Aorta (tissue), 5 donors: ENCODE data around the gene ATP1A4. TPM values are rescaled to one million over a fixed set of nuclear protein-coding genes. Genes with fewer than 3 reads are reported as not detected.

Experiments used
- ATAC-seq: fragments of 200-7000 bp; cut with Tn5 transposase; one replicate; pipeline ENCODE4 v1.9.1; 2022; ENCODE audit warnings: moderate library complexity; ENCODE audit not compliant: low FRiP score
- DNase-seq, 2 donors: peaks; one replicate each; pipeline ENCODE4 v3.0.0-alpha.2; 2020
- H3K27ac ChIP-seq, 2 donors: one replicate each; pipeline ENCODE4 v1.5.1; 2013; ENCODE audit warnings: low read length in 2 of 2, mild to moderate bottlenecking in 2 of 2, moderate library complexity in 2 of 2, control low read depth in 1 of 2, inconsistent platforms in 1 of 2, low read depth in 1 of 2
- H3K27me3 ChIP-seq, 2 donors: one replicate each; pipeline ENCODE4 v1.6.1; 2013; ENCODE audit warnings: control low read depth in 1 of 2, low read length in 1 of 2, mild to moderate bottlenecking in 1 of 2, moderate library complexity in 1 of 2; ENCODE audit not compliant: insufficient read depth in 2 of 2, control insufficient read depth in 1 of 2
- H3K36me3 ChIP-seq, 2 donors: one replicate each; pipeline ENCODE4 v1.6.1; 2013; ENCODE audit warnings: control low read depth in 1 of 2, low read length in 1 of 2, mild to moderate bottlenecking in 1 of 2; ENCODE audit not compliant: insufficient read depth in 2 of 2, control insufficient read depth in 1 of 2
- H3K4me1 ChIP-seq, 2 donors: one replicate each; pipeline ENCODE4 v1.6.1; 2013; ENCODE audit warnings: low read length in 2 of 2, control low read depth in 1 of 2, mild to moderate bottlenecking in 1 of 2, moderate library complexity in 1 of 2; ENCODE audit not compliant: insufficient read depth in 2 of 2, control insufficient read depth in 1 of 2
- H3K4me3 ChIP-seq, 2 donors: one replicate each; pipeline ENCODE4 v1.5.1; 2013; ENCODE audit warnings: low read length in 2 of 2, control low read depth in 1 of 2, mild to moderate bottlenecking in 1 of 2
- H3K9me3 ChIP-seq: one replicate; pipeline ENCODE4 v1.6.1; 2013; ENCODE audit warnings: mild to moderate bottlenecking, low read length; ENCODE audit not compliant: control insufficient read depth
- WGBS, 2 donors: extraction: QIAGEN DNeasy Blood & Tissue Kit; methylation state at CpG; one replicate each; pipeline ENCODE4 v1.1.7; 2013; 5-methylcytosine and 5-hydroxymethylcytosine counted together
- intact Hi-C, 2 donors: fragments of 100-400 bp; cut with DNase I; formaldehyde crosslinking; loops; one replicate each; pipeline versions ENCODE4 v1.14.2 to v1.15.0; 2022
- polyA plus RNA-seq, 2 donors: library from polyadenylated mRNA; stranded (reverse); fragments of 200-250 nt; gene quantifications; one replicate each; pipeline ENCODE4 v1.2.3, GENCODE V29; 2013
- total RNA-seq, 2 donors: library from RNA; stranded (reverse); fragmentation: NEBNext Ultra II Directional; extraction: Animal tissue kit (Norgen Biotek cat#: 25700); gene quantifications; one replicate each; pipeline ENCODE4 v1.2.1, GENCODE V29; 2021
- donor health status: healthy with polysubstance abuse.
- donor health status: Bipolar disorder and iron deficiency.
- donor health status: DM: no; HTN: no; CAD: no.
- donor health status: DM: no; HTN: no; CAD: no.
- donor health status: DM: yes; HTN: yes; CAD: no.

Gene ATP1A4
- total and polyA plus RNA-seq, 4 donors: 0.19 to 0.36 TPM; not detected in 2

DNA sequence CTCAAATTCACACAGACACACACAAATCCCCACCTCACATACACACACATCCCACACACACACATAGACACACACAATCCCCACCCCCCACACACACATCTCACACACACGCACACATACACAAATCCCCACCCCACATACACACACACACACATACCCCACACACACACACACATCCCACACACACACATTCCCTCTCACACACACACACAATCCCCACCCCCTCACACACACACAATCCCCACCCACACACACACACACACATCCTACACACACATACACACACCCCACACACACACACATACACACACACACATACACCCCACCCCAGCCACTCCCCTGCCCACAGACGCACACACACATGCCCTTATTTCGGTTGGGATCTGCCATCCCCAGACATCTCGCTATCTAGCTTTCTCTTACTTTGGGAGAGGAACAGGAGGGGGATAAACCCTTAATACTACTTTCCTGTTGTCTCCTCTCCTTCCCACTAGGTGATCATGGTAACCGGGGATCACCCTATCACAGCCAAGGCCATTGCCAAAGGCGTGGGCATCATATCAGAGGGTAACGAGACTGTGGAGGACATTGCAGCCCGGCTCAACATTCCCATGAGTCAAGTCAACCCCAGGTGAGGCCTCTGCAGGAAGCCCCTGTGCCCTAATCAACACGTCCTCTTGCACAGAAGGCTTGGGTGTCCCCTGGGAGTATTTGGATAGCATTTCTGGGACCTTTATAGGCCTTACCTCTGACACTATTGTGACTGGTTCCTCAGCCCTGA lies 17.2 kb upstream of the ATP1A4 start:
- Histone ChIP-seq H3K27ac (peak overlapping the region in 1 of 2 donors; percentile 2), H3K27me3 (no peaks in the 10 kb centered on the region), H3K4me1 (peaks cover 2 to 10% of the 10 kb centered on the region in 2 donors), H3K9me3 (no peaks in the 10 kb centered on the region), H3K36me3 (peaks cover 0 to 7% of the 10 kb centered on the region in 2 donors), H3K4me3 (no peak overlapping the region)
- 84 to 89% methylated on average over 9 of the region's 9 CpGs for WGBS, 2 donors
- peak in 1 of 2 donors; percentile 57 for DNase-seq
- ATAC-seq: no peak
- intact Hi-C loops: no loop called here

DNA sequence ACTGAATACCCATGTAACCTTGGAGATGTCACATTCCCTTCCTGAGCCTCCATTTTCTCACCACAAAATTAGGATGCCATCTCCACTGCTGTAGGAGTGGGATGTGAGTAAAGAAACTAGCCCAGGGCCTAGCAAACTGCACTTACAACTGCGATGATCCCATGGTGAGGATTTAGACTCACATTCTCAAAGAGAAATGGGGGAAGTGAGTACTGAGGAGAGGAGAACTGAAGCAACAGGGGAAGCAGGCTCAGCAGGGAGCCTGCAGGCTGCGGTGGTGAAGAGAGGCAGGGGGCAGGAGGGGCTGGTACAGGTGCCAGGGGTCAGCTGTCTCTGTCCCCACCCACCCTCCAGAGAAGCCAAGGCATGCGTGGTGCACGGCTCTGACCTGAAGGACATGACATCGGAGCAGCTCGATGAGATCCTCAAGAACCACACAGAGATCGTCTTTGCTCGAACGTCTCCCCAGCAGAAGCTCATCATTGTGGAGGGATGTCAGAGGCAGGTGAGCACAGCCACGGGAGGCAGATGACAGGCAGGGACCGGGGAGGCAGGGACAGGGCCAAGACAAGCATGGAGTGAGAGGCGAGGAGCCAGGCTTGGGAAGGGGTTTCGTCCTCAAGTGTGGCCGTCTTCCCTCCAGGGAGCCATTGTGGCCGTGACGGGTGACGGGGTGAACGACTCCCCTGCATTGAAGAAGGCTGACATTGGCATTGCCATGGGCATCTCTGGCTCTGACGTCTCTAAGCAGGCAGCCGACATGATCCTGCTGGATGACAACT lies 16.4 kb upstream of the ATP1A4 start:
- intact Hi-C loops: no loop called here
- no peak overlapping the region for H3K4me3 ChIP-seq
- ATAC-seq (no peak), DNase-seq (peak in 1 of 2 donors; percentile 42)
- H3K27ac ChIP-seq: peak overlapping the region in 1 of 2 donors; percentile 2
- no peaks in the 10 kb centered on the region for H3K27me3 ChIP-seq
- peaks cover 2 to 10% of the 10 kb centered on the region in 2 donors for H3K4me1 ChIP-seq
- H3K36me3 ChIP-seq: peaks cover 0 to 8% of the 10 kb centered on the region in 2 donors
- WGBS, 2 donors: 84 to 85% methylated on average over 20 of the region's 20 CpGs
- H3K9me3 ChIP-seq: no peaks in the 10 kb centered on the region

DNA sequence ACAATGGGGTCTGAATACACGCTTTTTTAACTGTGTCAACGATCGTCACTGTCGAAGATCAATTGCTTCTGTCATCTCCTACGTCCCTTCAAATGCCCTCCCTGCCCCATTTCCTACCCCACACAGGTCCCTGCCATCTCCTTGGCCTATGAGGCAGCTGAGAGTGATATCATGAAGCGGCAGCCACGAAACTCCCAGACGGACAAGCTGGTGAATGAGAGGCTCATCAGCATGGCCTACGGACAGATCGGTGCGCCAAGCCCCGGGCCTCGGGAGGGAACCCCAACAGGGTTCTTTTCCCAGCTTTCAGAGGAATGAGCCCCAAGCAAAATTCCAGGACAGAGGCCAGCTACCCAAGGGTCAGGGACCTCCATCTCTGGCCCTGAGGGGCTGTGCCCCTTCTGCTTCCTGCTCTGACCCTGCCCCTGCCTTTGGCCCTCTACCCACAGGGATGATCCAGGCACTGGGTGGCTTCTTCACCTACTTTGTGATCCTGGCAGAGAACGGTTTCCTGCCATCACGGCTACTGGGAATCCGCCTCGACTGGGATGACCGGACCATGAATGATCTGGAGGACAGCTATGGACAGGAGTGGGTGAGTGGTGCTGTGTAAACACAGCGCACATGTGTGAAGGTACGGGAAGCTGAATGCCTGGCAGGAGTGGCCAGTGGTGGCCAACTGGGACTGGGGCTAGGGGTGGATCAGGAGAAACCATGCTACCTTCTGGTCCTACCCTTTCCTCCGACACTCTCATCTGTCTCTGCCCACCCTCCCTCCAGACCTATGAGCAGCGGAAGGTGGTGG lies 15.1 kb upstream of the ATP1A4 start:
- H3K4me1 ChIP-seq: peaks cover 0 to 5% of the 10 kb centered on the region in 2 donors
- DNase-seq: peak in 1 of 2 donors; percentile 63

DNA sequence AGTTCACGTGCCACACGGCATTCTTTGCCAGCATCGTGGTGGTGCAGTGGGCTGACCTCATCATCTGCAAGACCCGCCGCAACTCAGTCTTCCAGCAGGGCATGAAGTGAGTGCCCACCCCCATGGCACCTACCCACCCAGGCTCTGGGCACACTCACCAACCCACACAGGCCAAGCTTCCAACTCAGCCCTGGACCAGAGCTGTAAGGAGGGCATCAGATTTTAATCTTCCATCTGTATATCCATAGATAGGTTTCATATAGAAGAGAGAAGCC lies 14.5 kb upstream of the ATP1A4 start:
- Histone ChIP-seq H3K36me3 (peaks cover 0 to 8% of the 10 kb centered on the region in 2 donors), H3K27me3 (no peaks in the 10 kb centered on the region), H3K4me3 (no peak overlapping the region), H3K9me3 (no peaks in the 10 kb centered on the region), H3K27ac (peak overlapping the region; percentile 2 to 52), H3K4me1 (peaks cover 0 to 4% of the 10 kb centered on the region in 2 donors)
- intact Hi-C loops: no loop called here
- WGBS, 2 donors: 52 to 66% methylated on average over 5 of the region's 5 CpGs
- DNase-seq: peak in 1 of 2 donors; percentile 54
- ATAC-seq: no peak

More for the DNA sequence above, 15.1 kb upstream of the ATP1A4 start:
- intact Hi-C loops: no loop called here
- no peak for ATAC-seq
- Histone ChIP-seq H3K9me3 (no peaks in the 10 kb centered on the region), H3K27ac (peak overlapping the region in 1 of 2 donors; percentile 2), H3K27me3 (no peaks in the 10 kb centered on the region), H3K4me3 (no peak overlapping the region), H3K36me3 (peaks cover 0 to 8% of the 10 kb centered on the region in 2 donors)
- WGBS, 2 donors: 86 to 88% methylated on average over 22 of the region's 22 CpGs

DNA sequence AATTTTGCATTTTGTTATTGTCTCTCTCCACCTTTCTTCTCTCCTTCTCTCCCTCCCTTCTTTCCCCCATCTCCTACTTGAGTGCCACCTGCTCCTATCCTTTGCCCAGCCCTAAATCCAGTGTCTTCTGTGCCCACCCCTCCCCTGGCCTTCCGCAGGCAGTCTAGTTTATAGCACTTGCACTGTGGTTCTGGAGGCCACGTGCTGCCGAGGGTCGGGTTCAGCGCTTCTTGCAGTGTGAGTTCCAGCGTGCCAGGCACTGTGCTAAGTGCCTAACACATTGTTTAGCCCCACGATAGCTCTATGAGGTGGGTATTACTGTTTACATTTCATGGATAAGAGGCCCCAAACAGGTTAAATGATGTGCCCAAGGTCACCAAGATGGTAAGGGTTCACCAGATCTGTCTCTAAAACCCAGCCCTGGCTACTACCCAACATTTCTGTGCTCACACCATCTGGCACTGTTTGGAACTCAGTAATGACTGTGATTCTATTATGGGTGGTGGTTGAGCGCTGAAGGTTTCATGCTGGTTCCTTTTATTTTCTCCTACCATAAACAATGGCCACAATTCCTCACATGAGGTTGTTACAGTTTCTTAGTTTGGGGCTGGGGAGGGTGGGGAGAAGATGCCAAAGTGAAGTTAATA lies 14.1 kb upstream of the ATP1A4 start:
- intact Hi-C loops: no loop called here
- peaks cover 0 to 8% of the 10 kb centered on the region in 2 donors for H3K36me3 ChIP-seq
- no peak for ATAC-seq

DNA sequence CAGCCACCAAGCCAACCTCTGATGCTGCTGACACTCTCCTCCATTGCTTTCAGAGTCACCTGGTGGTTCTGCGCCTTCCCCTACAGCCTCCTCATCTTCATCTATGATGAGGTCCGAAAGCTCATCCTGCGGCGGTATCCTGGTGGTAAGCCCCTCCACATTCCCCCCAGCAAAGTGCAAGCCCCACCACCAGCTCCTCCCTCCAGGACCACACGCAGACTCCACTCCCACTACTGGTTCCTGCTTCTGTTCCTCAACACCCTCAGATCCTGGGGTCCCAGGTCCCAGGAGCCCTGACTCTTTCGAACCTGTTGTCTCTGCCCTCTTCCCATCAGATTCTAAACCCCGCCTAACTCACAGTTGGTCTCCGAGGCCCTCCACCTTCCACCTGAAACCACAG lies 11.6 kb upstream of the ATP1A4 start:
- intact Hi-C loops: no loop called here
- Histone ChIP-seq H3K9me3 (no peaks in the 10 kb centered on the region), H3K4me1 (peaks cover 0 to 4% of the 10 kb centered on the region in 2 donors), H3K27ac (no peak overlapping the region), H3K4me3 (no peak overlapping the region), H3K27me3 (no peaks in the 10 kb centered on the region), H3K36me3 (peaks cover 0 to 8% of the 10 kb centered on the region in 2 donors)
- DNase-seq (peak in 1 of 2 donors; percentile 62), ATAC-seq (no peak)
- 94 to 95% methylated on average over 8 of the region's 8 CpGs for WGBS, 2 donors

More for the DNA sequence above, 14.1 kb upstream of the ATP1A4 start:
- Histone ChIP-seq H3K27me3 (no peaks in the 10 kb centered on the region), H3K4me1 (peaks cover 0 to 4% of the 10 kb centered on the region in 2 donors), H3K4me3 (no peak overlapping the region), H3K9me3 (no peaks in the 10 kb centered on the region), H3K27ac (peak overlapping the region; percentile 4 to 52)
- peak in 1 of 2 donors; percentile 37 for DNase-seq
- WGBS, 2 donors: 82 to 85% methylated on average over 8 of the region's 8 CpGs

DNA sequence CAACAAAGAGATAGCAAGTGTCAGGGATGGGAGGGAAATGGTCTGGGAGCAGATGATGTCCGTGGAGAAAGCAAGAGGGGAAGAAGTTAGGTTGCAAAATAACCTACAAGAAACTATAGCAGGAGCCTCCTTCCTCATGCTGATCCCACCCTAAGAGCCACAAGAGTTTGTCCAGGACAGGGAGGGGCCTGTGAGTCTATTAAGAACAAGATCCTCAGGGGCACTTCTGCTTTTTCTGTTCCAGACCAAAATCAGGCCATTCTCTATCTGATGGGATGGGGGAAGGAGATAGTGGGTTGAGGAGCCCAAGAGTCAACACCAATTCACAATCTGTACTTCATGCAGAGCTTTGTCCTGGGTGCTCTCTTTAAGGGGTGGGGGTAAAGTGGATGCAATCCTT lies 7.7 kb upstream of the ATP1A4 start:
- Histone ChIP-seq H3K27me3 (no peaks in the 10 kb centered on the region), H3K27ac (no peak overlapping the region), H3K9me3 (no peaks in the 10 kb centered on the region), H3K4me1 (peaks cover 0 to 1% of the 10 kb centered on the region in 2 donors), H3K36me3 (peaks cover 0 to 3% of the 10 kb centered on the region in 2 donors), H3K4me3 (no peak overlapping the region)
- no peak for ATAC-seq
- 41 to 63% methylated on average over 1 of the region's 1 CpG for WGBS, 2 donors
- intact Hi-C loops: no loop called here
- no peak for DNase-seq

DNA sequence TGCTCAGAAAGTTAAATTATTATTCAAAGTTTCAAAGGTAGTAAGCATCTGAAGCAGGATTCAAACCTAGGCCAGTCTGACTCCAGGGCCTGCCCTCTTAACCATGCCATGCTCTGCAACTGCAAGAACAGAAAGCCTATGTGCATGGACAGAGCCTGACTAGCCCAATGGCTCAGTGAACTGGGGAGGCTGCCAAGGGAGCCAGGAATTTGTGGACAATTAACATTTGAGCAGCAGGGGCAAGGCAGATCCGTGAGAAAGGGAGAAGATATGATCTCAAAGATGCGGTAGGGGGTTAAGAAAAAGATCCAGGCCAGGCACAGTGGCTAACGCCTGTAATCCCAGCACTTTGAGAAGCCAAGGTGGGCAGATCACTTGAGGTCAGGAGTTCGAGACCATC lies 6.5 kb upstream of the ATP1A4 start:
- Histone ChIP-seq H3K9me3 (no peaks in the 10 kb centered on the region), H3K4me3 (no peak overlapping the region), H3K27ac (no peak overlapping the region), H3K36me3 (no peaks in the 10 kb centered on the region), H3K27me3 (no peaks in the 10 kb centered on the region), H3K4me1 (peaks cover 0 to 1% of the 10 kb centered on the region in 2 donors)
- WGBS, 2 donors: 56 to 62% methylated on average over 4 of the region's 4 CpGs
- no peak for DNase-seq
- no peak for ATAC-seq
- intact Hi-C loops: no loop called here
